ENCODE measurements around the gene GAP43. TPM values are rescaled to one million over a fixed set of nuclear protein-coding genes. Genes with fewer than 3 reads are reported as not detected.

GAP43 gene
- total RNA-seq, 1 donor from 2014 or later, result not detected

GRCh38 chr3:115627180-115628074, 4.1 kb downstream of the GAP43 start:
- Mint-ChIP-seq H3K4me1 (peaks cover 11% of the 10 kb centered on the region), H3K27me3 (peaks cover 24% of the 10 kb centered on the region), H3K36me3 (ENCODE audit: low read depth) (no peaks in the 10 kb centered on the region), H3K27ac (no peak overlapping the region), H3K9me3 (no peaks in the 10 kb centered on the region), H3K4me3 (no peak overlapping the region)
- no peak for ATAC-seq (ENCODE audit: low read depth)
- ChIA-PET POLR2A (interaction anchor here (0.6 kb wide), 1 partner anchor 40 kb away, joined by 11 read pairs; no protein-coding TSS in a partner anchor), CTCF (no interaction called here)
- no peak for DNase-seq
- TF ChIP-seq, protein P1, sequence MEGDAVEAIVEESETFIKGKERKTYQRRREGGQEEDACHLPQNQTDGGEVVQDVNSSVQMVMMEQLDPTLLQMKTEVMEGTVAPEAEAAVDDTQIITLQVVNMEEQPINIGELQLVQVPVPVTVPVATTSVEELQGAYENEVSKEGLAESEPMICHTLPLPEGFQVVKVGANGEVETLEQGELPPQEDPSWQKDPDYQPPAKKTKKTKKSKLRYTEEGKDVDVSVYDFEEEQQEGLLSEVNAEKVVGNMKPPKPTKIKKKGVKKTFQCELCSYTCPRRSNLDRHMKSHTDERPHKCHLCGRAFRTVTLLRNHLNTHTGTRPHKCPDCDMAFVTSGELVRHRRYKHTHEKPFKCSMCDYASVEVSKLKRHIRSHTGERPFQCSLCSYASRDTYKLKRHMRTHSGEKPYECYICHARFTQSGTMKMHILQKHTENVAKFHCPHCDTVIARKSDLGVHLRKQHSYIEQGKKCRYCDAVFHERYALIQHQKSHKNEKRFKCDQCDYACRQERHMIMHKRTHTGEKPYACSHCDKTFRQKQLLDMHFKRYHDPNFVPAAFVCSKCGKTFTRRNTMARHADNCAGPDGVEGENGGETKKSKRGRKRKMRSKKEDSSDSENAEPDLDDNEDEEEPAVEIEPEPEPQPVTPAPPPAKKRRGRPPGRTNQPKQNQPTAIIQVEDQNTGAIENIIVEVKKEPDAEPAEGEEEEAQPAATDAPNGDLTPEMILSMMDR (IDR thresholded peaks at IDR 0.05), result no peak
- intact Hi-C loops (cut with micrococcal nuclease), result no loop called here

DNA sequence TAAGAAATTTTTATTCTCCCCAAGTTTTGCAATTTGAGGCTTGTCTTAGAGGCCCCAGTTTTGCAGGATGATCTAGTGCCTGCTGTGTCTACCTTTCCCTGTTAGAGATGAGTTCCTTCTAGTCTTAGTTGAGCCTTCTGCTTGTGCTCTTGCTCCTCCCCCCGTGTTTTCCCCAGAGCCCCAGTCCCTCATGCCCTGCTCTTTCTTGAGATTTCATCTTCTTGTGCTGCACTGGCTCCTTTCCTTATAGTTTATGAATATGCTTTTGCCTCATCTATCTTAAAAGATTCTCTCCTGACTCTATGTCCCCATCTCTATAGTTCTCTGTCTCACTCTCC, 4.7 kb downstream of the GAP43 start:
- POLR2A ChIA-PET, result no interaction called here

GRCh38 chr3:115630850-115631249, 7.5 kb downstream of the GAP43 start:
- no peak overlapping the region for H3K27ac Mint-ChIP-seq
- ChIA-PET CTCF (no interaction called here), POLR2A (no interaction called here)
- no peaks in the 10 kb centered on the region for H3K36me3 Mint-ChIP-seq (ENCODE audit: low read depth)
- intact Hi-C loops (cut with micrococcal nuclease), result no loop called here
- peaks cover 3% of the 10 kb centered on the region for H3K27me3 Mint-ChIP-seq
- H3K4me1 Mint-ChIP-seq, result no peaks in the 10 kb centered on the region
- no peak overlapping the region for H3K4me3 Mint-ChIP-seq
- ATAC-seq (ENCODE audit: low read depth) (no peak), DNase-seq (no peak)
- TF ChIP-seq, protein P1 (IDR thresholded peaks at IDR 0.05), result no peak
- no peaks in the 10 kb centered on the region for H3K9me3 Mint-ChIP-seq

More for the DNA sequence above, 4.7 kb downstream of the GAP43 start:
- Mint-ChIP-seq H3K27me3 (peaks cover 22% of the 10 kb centered on the region), H3K4me3 (no peak overlapping the region), H3K4me1 (peaks cover 10% of the 10 kb centered on the region), H3K36me3 (ENCODE audit: low read depth) (no peaks in the 10 kb centered on the region), H3K27ac (no peak overlapping the region), H3K9me3 (no peaks in the 10 kb centered on the region)
- ATAC-seq (ENCODE audit: low read depth) (no peak), DNase-seq (no peak)
- intact Hi-C loops (cut with micrococcal nuclease), result no loop called here
- CTCF ChIA-PET, result no interaction called here
- TF ChIP-seq, protein P1 (IDR thresholded peaks at IDR 0.05), result no peak

- intact Hi-C loops (cut with micrococcal nuclease), result no loop called here
- TF ChIP-seq, protein P1 (IDR thresholded peaks at IDR 0.05), result no peak
- POLR2A ChIA-PET, result no interaction called here
- DNase-seq (no peak), ATAC-seq (ENCODE audit: low read depth) (no peak)
- Mint-ChIP-seq H3K27me3 (no peaks in the 10 kb centered on the region), H3K4me3 (no peak overlapping the region), H3K4me1 (no peaks in the 10 kb centered on the region), H3K36me3 (ENCODE audit: low read depth) (no peaks in the 10 kb centered on the region), H3K9me3 (no peaks in the 10 kb centered on the region), H3K27ac (no peak overlapping the region)
- CTCF ChIA-PET, result no interaction called here
Measured at GRCh38 chr3:115632026-115632425, 8.7 kb downstream of the GAP43 start.

DNA sequence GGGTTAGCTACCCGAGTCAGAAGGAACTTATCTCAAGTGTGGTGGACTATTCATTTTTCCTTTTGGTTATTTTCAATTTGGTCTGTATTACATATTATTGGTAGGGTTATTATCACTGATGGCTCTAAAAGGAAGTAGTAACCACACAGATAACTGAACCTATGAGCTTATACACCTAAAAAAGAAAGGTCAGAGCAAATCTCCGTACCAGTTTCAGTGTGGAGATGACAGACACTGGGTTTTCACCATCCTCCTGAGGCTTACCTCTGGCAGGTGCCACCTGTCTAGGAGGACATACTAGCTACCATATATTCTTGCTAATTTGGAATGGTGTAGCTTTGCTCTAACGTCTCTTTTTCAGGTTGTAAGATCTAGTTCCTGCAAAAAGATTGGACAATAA, 10.2 kb downstream of the GAP43 start:
- Mint-ChIP-seq H3K36me3 (ENCODE audit: low read depth) (no peaks in the 10 kb centered on the region), H3K27ac (no peak overlapping the region), H3K27me3 (no peaks in the 10 kb centered on the region), H3K9me3 (no peaks in the 10 kb centered on the region), H3K4me1 (no peaks in the 10 kb centered on the region), H3K4me3 (no peak overlapping the region)
- ChIA-PET POLR2A (no interaction called here), CTCF (no interaction called here)
- DNase-seq, result no peak
- intact Hi-C loops (cut with micrococcal nuclease), result no loop called here
- no peak for ATAC-seq (ENCODE audit: low read depth)
- TF ChIP-seq, protein P1 (IDR thresholded peaks at IDR 0.05), result no peak

Measured in activated B cell treated with CpG ODN at 0.5 μM for 24 hours (primary cell).